Activated T-helper 1 cell treated with anti-CD3 and anti-CD28 coated beads, Interleukin-12 subunit alpha, Interleukin-12 subunit beta, Interleukin-2, Interleukin-4 antibody, amounts not matched to agents 30 ng/mL and 10 ng/mL and 1 ng/mL, durations not matched to agents 14 hours and 24 hours and 36 hours (primary cell): ENCODE data around the gene ANK3. TPM values are rescaled to one million over a fixed set of nuclear protein-coding genes. Genes with fewer than 3 reads are reported as not detected.

Experiments used
- DNase-seq: peaks from one replicate; pipeline ENCODE4 v3.0.0; 2021; ENCODE audit warnings: low spot score
- H3K27ac Mint-ChIP-seq: one replicate; pipeline ENCODE4 v1.8.0; 2021; ENCODE audit warnings: mild to moderate bottlenecking, mixed read lengths
- H3K27me3 Mint-ChIP-seq: one replicate; pipeline ENCODE4 v1.8.0; 2022; ENCODE audit warnings: mild to moderate bottlenecking, moderate library complexity, mixed read lengths; ENCODE audit not compliant: insufficient read depth
- H3K36me3 Mint-ChIP-seq: one replicate; pipeline ENCODE4 v1.8.0; 2021; ENCODE audit warnings: low read depth, mixed read lengths
- H3K4me1 Mint-ChIP-seq: one replicate; pipeline ENCODE4 v1.8.0; 2021; ENCODE audit warnings: low read depth, mixed read lengths
- H3K4me3 Mint-ChIP-seq: one replicate; pipeline ENCODE4 v1.8.0; 2021; ENCODE audit warnings: mild to moderate bottlenecking, moderate library complexity, mixed read lengths
- H3K9me3 Mint-ChIP-seq: one replicate; pipeline ENCODE4 v1.8.0; 2021; ENCODE audit warnings: mixed read lengths
- intact Hi-C: fragments of 100-400 bp; cut with micrococcal nuclease; formaldehyde crosslinking; loops from one replicate; pipeline ENCODE4 v1.15.1; 2024
- total RNA-seq: library from RNA; stranded (reverse); gene quantifications from 2 replicates; pipeline ENCODE4 v1.2.3, GENCODE V29; 2022

ANK3 gene
- total RNA-seq, 1 donor from 2014 or later = 26.8 TPM

- intact Hi-C loops = loop anchor here (5.0 kb wide), 1 partner anchor 43 kb away; no protein-coding TSS in a partner anchor
- Mint-ChIP-seq H3K4me3 (no peak overlapping the region), H3K4me1 (no peaks in the 10 kb centered on the region), H3K27ac (no peak overlapping the region), H3K27me3 (no peaks in the 10 kb centered on the region), H3K9me3 (no peaks in the 10 kb centered on the region), H3K36me3 (peaks cover 14% of the 10 kb centered on the region)
- no peak for DNase-seq
Measured at GRCh38 chr10:60144099-60144498, 245.6 kb downstream of the ANK3 start.

- peaks cover 14% of the 10 kb centered on the region for H3K36me3 Mint-ChIP-seq
- H3K9me3 Mint-ChIP-seq = no peaks in the 10 kb centered on the region
- H3K27ac Mint-ChIP-seq = no peak overlapping the region
- no peak overlapping the region for H3K4me3 Mint-ChIP-seq
- DNase-seq = no peak
- no peaks in the 10 kb centered on the region for H3K4me1 Mint-ChIP-seq
- intact Hi-C loops = loop anchor here (5.0 kb wide), 1 partner anchor 45 kb away; no protein-coding TSS in a partner anchor
- no peaks in the 10 kb centered on the region for H3K27me3 Mint-ChIP-seq
Measured at GRCh38 chr10:60142736-60143135, 246.9 kb downstream of the ANK3 start.

- DNase-seq = no peak
- Mint-ChIP-seq H3K36me3 (peaks cover 14% of the 10 kb centered on the region), H3K4me1 (no peaks in the 10 kb centered on the region), H3K27me3 (no peaks in the 10 kb centered on the region), H3K4me3 (no peak overlapping the region), H3K9me3 (no peaks in the 10 kb centered on the region), H3K27ac (peak overlapping the region; percentile 27)
- intact Hi-C loops = loop anchor here (5.0 kb wide), 1 partner anchor 45 kb away; no protein-coding TSS in a partner anchor
Measured at GRCh38 chr10:60141896-60142559, 247.6 kb downstream of the ANK3 start.

GRCh38 chr10:60140651-60141632 is 248.7 kb downstream of the ANK3 start:
- Mint-ChIP-seq H3K4me1 (no peaks in the 10 kb centered on the region), H3K27ac (no peak overlapping the region), H3K9me3 (no peaks in the 10 kb centered on the region), H3K4me3 (no peak overlapping the region), H3K36me3 (peaks cover 16% of the 10 kb centered on the region), H3K27me3 (no peaks in the 10 kb centered on the region)
- no peak for DNase-seq
- intact Hi-C loops = loop anchor here (5.0 kb wide), 1 partner anchor 46 kb away; no protein-coding TSS in a partner anchor

- Mint-ChIP-seq H3K4me3 (no peak overlapping the region), H3K9me3 (no peaks in the 10 kb centered on the region), H3K27ac (no peak overlapping the region), H3K4me1 (peaks cover 5% of the 10 kb centered on the region), H3K36me3 (peaks cover 19% of the 10 kb centered on the region), H3K27me3 (no peaks in the 10 kb centered on the region)
- no peak for DNase-seq
- intact Hi-C loops = loop anchor here (5.0 kb wide), 1 partner anchor 47 kb away; no protein-coding TSS in a partner anchor
Measured at GRCh38 chr10:60139798-60140566, 249.7 kb downstream of the ANK3 start.

GRCh38 chr10:60139290-60139689 is 250.4 kb downstream of the ANK3 start:
- Mint-ChIP-seq H3K9me3 (no peaks in the 10 kb centered on the region), H3K4me1 (peaks cover 12% of the 10 kb centered on the region)
- DNase-seq = no peak

GRCh38 chr10:60138842-60139241 is 250.8 kb downstream of the ANK3 start:
- Mint-ChIP-seq H3K9me3 (no peaks in the 10 kb centered on the region), H3K27me3 (no peaks in the 10 kb centered on the region), H3K4me3 (no peak overlapping the region), H3K4me1 (peaks cover 16% of the 10 kb centered on the region), H3K36me3 (peaks cover 23% of the 10 kb centered on the region), H3K27ac (no peak overlapping the region)
- no peak for DNase-seq
- intact Hi-C loops = no loop called here

More at GRCh38 chr10:60139290-60139689, 250.4 kb downstream of the ANK3 start:
- no peaks in the 10 kb centered on the region for H3K27me3 Mint-ChIP-seq
- H3K27ac Mint-ChIP-seq = no peak overlapping the region
- intact Hi-C loops = no loop called here
- peaks cover 21% of the 10 kb centered on the region for H3K36me3 Mint-ChIP-seq
- no peak overlapping the region for H3K4me3 Mint-ChIP-seq

- Mint-ChIP-seq H3K4me1 (peaks cover 16% of the 10 kb centered on the region), H3K36me3 (peaks cover 20% of the 10 kb centered on the region), H3K27ac (no peak overlapping the region), H3K4me3 (no peak overlapping the region), H3K27me3 (no peaks in the 10 kb centered on the region), H3K9me3 (no peaks in the 10 kb centered on the region)
- no peak for DNase-seq
- intact Hi-C loops = no loop called here
Measured at GRCh38 chr10:60138026-60138425, 251.6 kb downstream of the ANK3 start.

- Mint-ChIP-seq H3K4me3 (no peak overlapping the region), H3K4me1 (peaks cover 16% of the 10 kb centered on the region), H3K27me3 (no peaks in the 10 kb centered on the region), H3K36me3 (peaks cover 18% of the 10 kb centered on the region), H3K9me3 (no peaks in the 10 kb centered on the region), H3K27ac (no peak overlapping the region)
- DNase-seq = no peak
- intact Hi-C loops = no loop called here
Measured at GRCh38 chr10:60137292-60137992, 252.2 kb downstream of the ANK3 start.

- Mint-ChIP-seq H3K4me1 (peaks cover 16% of the 10 kb centered on the region), H3K36me3 (peaks cover 12% of the 10 kb centered on the region), H3K27ac (peak overlapping the region; percentile 1), H3K4me3 (no peak overlapping the region), H3K27me3 (no peaks in the 10 kb centered on the region), H3K9me3 (no peaks in the 10 kb centered on the region)
- DNase-seq = no peak
- intact Hi-C loops = no loop called here
Measured at GRCh38 chr10:60135020-60135419, 254.7 kb downstream of the ANK3 start.

- Mint-ChIP-seq H3K27ac (no peak overlapping the region), H3K4me3 (no peak overlapping the region), H3K36me3 (peaks cover 12% of the 10 kb centered on the region), H3K27me3 (no peaks in the 10 kb centered on the region), H3K9me3 (no peaks in the 10 kb centered on the region), H3K4me1 (peaks cover 16% of the 10 kb centered on the region)
- intact Hi-C loops = no loop called here
- no peak for DNase-seq
Measured at GRCh38 chr10:60134548-60134947, 255.1 kb downstream of the ANK3 start.

GRCh38 chr10:60130130-60130579 is 259.5 kb downstream of the ANK3 start:
- no peak for DNase-seq
- Mint-ChIP-seq H3K4me1 (peaks cover 13% of the 10 kb centered on the region), H3K27me3 (no peaks in the 10 kb centered on the region), H3K9me3 (no peaks in the 10 kb centered on the region), H3K4me3 (no peak overlapping the region), H3K36me3 (peaks cover 9% of the 10 kb centered on the region), H3K27ac (peak overlapping the region; percentile 7)
- intact Hi-C loops = no loop called here
